ENCODE data around the gene DHX35.

GRCh38 chr20:38934530-38934929 lies 27.6 kb upstream of the DHX35 start:
- TF ChIP-seq ZBTB26 (tag by site-specific recombination; optimal IDR thresholded peaks at IDR 0.05) (no peak), ZNF777 (tag by site-specific recombination; IDR thresholded peaks at IDR 0.05; ENCODE audit: borderline replicate concordance) (no peak), ZSCAN4 (tag by site-specific recombination; IDR thresholded peaks at IDR 0.05) (no peak), CTCF (tag by site-specific recombination; IDR thresholded peaks at IDR 0.05) (no peak), ZNF792 (tag by site-specific recombination; IDR thresholded peaks at IDR 0.05) (no peak), ZBTB48 (tag by site-specific recombination; IDR thresholded peaks at IDR 0.05) (no peak), ZNF2 (tag by site-specific recombination; IDR thresholded peaks at IDR 0.05) (no peak), ZNF280C (tag by site-specific recombination; IDR thresholded peaks at IDR 0.05) (no peak), ZNF280D (tag by site-specific recombination; IDR thresholded peaks at IDR 0.05) (no peak), KLF16 (tag by site-specific recombination; IDR thresholded peaks at IDR 0.05) (no peak), ZBTB6 (tag by site-specific recombination; IDR thresholded peaks at IDR 0.05) (no peak), ZFP69B (tag by site-specific recombination; IDR thresholded peaks at IDR 0.05) (no peak), ZNF585B (tag by site-specific recombination; IDR thresholded peaks at IDR 0.05) (no peak), ZBTB21 (tag by site-specific recombination; IDR thresholded peaks at IDR 0.05) (no peak)

All from HEK293 (cell line).